DMS 273 (cell line): ENCODE data around the gene TPPP2.
A peak's percentile ranks its signal among the peaks of the same experiment; 100 is the strongest.
"Not testable (repeated sequence)": the region's sequence is repeated elsewhere in the genome, so short reads cannot be mapped to it uniquely, and the experiment has no call there.

ENCODE experiments used
- DNase-seq: peaks from one replicate; lab custom pipeline; 2025; ENCODE audit not compliant: unreplicated experiment; lab: John Stamatoyannopoulos, UW

TPPP2 gene

DNA sequence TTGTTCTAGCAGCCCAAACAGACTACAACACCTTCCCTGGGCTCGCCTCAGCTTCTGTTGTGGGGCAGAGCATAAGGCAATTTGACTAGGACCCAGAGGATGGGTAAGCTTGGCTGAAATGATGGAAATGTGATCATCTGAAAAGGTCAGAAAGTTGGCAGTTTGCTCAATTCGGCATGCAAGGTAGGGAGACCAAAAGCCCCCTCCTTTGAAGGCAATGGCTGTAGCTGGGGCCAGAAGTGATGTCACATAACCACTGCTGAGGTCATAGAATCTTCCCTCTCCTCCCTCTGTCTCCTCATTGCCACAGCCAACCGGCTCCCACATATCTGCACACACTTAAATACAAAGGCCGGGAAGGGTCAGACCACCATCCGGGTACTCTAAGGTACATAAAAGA is at the start of gene TPPP2:
TPPP2 (plus strand) TSS at position 301 of the 400 bp plus-strand sequence. CDS start 365 bp downstream, outside the sequence.
- DNase-seq, result no peak

DNA sequence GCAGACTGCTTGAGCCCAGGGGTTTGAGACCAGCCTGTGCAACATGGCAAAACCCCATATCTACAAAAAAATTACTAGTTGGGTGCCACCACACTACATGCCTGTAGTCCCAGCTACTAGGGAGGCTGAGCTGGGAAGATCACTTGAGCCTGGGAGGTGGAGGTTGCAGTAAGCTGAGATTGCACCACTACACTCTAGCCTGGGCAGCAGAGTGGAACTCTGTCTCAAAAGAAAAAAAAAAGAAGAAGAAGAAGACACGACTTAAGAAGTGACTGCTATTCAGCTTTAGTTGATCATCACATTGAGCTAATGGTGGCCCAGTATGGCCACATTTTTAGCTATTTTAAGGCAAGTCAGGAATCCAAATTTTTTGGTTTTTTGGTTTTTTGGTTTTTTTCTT is 49.1 kb upstream of the TPPP2 start:
- DNase-seq, result no peak

DNA sequence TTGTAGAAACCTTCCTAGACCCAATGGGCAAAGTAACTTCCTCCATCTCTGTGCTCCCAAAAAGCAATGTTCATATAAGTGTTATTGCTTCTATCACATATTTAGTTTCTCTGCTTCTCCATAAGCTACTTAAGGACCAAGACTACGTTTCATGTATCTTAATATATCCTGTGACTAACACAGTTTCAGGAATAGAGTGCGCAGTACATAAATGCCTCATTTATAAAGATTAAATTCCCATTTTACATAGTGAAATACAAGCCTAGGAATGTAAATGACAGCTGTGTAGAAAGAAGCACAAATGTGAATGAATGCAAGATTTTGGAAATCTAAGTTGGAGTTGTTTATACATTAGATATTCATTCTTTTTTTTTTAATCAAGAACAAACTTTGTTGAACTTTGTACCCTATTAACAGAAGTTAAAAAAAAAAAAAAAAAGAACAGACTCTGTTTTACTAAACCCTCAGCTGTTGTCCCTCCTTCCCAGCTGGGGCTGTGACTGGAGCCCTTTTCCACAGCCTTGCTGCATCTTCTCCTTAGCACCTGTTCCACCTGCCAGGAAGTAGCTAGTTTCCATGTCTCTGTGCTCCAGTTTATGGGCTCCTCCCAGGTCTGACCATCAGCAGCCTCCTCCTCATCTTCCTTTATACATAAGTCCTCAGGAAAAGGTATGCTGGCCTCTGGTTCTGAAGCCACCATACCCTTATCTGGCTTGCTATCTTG is 47.2 kb upstream of the TPPP2 start:
- DNase-seq, result no peak

DNA sequence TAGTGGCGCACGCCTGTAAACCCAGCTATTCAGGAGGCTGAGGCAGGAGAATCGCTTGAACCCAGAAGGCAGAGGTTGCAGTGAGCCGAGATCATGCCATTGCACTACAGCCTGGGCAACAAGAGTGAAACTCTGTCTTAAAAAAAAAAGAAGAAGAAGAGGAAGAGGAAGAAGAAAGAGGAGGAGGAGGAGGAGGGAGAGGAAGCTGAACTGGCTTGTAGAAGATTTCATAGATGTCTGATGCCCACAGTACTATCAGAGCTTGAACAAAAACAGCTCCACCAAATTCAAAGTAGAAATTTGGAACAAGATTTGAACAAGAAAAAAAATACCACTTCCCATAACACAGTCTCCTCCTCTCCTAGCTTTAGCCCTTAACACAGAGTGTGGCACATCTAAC is 44.4 kb upstream of the TPPP2 start:
- DNase-seq, result not testable (repeated sequence)

DNA sequence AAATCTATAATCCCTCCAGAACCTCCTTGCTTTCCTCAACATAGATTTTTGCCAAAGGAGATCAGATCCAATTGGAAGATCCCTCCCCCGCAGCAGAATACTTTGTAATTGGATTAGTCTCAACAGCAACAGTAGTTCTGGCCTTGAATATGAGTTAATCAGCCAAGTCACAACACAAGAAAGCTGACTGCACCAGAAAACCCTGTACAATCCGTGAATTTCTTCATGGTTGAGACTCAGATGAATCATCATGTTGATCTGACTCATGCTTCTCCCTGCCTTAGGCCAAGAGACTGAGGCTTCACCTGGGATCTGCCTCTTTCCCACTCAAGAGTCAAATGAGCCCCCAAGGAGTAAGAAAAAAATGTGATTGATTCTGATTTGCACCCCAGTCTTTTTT is 43.2 kb upstream of the TPPP2 start:
- no peak for DNase-seq

GRCh38 chr14:20988717-20989470 is 41.1 kb upstream of the TPPP2 start:
- no peak for DNase-seq

DNA sequence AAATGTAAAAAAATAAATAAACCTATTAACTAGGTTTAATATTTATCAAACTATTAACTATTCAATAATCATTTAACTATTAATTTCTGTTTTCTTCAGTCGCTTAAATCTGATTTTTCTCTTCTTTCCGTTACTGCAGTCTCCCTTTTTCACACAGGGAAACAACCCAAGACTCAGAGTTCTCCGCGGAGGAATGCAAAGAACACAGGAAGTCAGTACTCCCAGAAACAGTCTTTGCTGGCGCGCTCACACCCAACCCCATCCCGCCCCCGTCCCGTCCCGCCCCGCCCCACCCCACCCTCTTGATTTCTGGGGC is 40.6 kb upstream of the TPPP2 start:
- no peak for DNase-seq

DNA sequence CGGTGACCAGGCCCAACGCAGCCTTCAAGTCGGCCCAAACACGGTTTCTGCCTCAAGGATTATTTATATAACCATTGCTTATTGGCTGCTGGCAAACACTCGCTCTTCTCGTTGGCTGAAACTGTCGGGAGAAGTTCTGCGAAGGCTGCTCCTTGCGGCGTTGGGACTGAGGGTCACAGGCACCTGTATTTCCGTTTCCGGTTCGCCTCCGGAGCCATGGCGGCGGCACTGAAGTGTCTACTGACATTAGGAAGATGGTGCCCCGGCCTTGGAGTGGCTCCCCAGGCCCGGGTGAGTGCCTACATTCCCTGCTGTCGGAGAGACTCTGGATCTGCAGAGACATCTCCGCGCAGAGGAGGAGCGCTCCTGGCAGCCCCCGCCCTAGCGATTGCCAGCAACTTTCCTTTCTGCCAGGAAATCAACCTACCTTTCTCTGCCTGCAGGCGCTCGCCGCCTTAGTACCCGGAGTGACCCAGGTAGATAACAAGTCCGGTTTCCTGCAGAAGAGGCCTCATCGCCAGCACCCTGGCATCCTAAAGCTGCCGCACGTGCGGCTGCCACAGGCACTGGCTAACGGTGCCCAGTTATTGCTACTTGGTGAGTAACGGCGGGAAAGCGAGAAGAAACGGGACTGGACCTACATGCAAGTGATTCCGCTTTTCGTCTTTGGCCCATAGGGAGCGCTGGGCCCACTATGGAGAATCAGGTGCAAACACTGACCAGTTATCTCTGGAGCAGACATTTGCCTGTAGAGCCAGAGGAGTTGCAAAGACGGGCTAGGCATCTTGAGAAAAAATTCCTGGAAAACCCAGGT is 40.0 kb upstream of the TPPP2 start, which contains the start of gene METTL17:
METTL17 (plus strand) TSS at position 194 of the 814 bp plus-strand sequence; CDS start at position 217, 23 bp downstream.
- DNase-seq, result peak; percentile 98

- DNase-seq, result no peak
Measured at GRCh38 chr14:20996521-20996920, 33.5 kb upstream of the TPPP2 start.

GRCh38 chr14:20997115-20997514 is 32.9 kb upstream of the TPPP2 start:
- DNase-seq, result no peak

- DNase-seq, result no peak
Measured at GRCh38 chr14:20997564-20997963, 32.5 kb upstream of the TPPP2 start.

DNA sequence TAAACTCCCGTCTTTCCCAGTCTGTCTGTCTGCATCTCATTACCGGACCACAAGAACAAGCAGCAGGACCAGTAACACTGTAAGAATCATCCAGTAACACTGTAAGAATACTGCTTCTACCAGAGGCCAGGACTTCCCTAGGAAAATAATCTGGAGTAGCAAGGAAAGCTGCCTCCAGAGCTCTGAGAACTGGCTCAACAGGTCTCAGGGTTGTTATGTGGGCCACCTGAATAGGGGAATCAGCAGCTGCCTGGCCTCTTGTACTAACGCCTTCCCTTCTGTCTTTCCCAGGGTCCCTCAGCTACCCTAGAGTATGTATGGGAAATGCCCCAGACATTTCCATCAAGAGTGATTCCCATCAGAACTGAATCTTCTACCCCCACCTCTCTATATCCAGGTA is 31.9 kb upstream of the TPPP2 start:
- DNase-seq, result no peak

- peak; percentile 45 for DNase-seq
Measured at GRCh38 chr14:20998674-20999366, 31.2 kb upstream of the TPPP2 start, which contains the start of gene SLC39A2. SLC39A2 (plus strand) TSS chr14:20999293; CDS start chr14:20999447, 154 bp downstream.

GRCh38 chr14:20999591-20999990 is 30.4 kb upstream of the TPPP2 start:
- DNase-seq, result no peak

GRCh38 chr14:21001218-21001617 is 28.8 kb upstream of the TPPP2 start:
- DNase-seq, result no peak

DNA sequence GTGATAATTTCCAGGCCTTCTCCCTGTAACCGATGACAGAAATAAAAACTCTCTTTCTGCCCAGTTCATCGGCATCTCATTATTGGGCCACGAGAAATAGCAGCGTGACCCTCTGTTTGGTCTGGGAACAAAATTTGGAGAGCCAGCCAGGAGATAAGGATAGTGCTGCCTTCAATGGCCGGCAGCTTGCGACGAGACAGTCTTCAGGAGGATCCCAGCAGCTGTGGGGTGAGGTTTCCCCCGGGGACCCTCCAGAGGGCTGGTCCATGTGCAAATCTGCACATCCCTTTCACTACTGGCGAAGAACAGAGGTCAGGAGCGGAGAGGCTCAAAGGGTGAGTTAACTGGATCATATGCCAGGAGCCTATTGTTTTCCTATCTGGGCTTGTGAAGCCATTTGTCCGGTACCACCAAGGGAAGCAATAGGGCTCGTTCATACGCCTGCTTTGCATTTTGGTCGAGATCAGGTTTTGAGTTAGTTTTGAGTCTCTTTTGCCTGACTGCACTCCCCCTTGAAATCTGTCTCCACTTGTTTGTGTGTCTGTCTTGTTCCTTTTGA is 26.1 kb upstream of the TPPP2 start:
- DNase-seq, result no peak

DNA sequence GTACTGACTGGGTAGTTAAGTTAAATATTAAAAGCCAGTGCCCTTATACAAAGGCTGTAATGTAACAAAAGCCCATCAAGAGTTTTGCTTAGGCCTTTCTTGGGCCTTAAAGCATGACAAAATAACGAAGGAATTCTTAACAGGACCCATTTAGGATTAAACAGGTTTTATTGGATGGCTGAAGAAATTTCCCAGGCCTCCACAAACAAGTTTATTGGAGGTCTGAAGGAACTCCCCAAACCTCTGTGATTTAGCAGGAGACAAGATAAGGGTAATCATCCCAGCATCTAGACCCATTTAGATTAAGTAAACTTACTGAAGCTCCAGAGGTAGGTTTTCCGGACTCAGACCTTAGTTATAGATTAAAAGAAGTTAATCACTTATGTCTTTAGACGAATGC is 20.3 kb upstream of the TPPP2 start:
- DNase-seq, result not testable (repeated sequence)

DNA sequence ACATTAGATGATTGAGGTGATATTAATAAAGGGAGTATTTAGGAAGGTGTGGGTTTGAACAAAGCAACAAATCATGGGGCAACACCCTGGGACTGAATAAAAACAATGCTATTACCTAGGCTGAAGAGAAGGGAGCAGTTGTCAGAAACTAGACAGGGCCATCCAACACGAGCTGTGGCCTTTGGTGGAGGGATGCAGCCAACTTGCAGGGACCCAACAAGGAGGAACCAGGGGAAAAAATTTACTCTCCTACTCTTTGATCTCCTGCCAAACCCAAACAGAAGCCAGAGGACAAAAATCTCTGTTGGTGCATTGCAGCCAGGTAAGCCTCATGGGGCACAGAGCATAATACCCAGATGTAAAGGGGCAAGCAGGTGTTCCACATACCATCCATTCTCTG is 18.9 kb upstream of the TPPP2 start:
- DNase-seq, result no peak

- DNase-seq, result peak; percentile 94
Measured at GRCh38 chr14:21014761-21015190, 15.2 kb upstream of the TPPP2 start.

DNA sequence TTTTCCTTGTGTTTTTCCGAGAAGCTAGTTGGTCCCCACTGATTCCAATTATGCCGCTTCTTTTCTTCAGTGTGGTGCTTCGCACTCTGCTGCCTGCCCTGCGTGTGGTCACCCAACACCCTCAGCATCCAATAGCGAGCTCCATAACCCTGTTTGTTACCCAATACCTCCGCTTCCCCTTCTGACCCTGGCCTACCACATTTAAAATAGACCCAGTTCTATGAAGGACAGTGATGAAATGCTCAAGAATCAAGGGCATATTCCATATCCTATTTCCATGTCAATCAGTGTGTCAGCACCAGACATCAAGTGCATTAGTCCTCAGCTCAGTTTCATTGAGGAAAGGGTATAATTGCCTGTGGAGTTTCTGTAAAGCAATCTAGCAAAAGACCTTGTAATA is 14.7 kb upstream of the TPPP2 start:
- no peak for DNase-seq
